ENCODE data around the gene PTCD1.
"Not testable (repeated sequence)": the region's sequence is repeated elsewhere in the genome, so short reads cannot be mapped to it uniquely, and the experiment has no call there.

The PTCD1 gene

GRCh38 chr7:99387239-99387635, 51.4 kb downstream of the PTCD1 start:
- not testable (repeated sequence) for DNase-seq

DNA sequence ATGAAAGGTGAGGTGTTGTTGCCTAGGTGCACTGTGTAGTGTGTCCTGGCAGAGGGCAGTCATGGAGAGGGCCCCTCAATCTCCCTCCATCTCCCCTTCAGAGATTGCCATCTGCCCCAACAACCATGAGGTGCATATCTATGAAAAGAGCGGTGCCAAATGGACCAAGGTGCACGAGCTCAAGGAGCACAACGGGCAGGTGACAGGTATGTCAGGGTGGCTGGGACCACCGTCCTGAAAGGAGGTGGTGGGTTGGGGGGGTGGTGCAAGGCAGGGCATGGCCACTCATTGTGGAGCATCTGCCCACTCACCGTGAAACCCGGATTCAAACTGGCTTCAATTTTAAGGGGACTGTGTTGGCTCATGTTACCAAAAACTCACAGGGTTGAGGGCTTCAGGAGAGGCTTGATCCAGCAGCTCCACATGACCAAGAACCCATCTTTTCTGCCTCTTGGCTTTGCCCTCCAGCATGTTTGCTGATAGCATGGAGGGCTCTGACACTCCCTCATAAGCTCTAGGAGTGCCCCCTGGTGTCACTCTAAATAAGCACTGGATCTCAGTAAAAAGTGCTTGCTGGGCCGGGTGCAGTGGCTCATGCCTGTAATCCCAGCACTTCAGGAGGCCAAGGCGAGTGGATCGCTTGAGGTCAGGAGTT, 51.9 kb downstream of the PTCD1 start:
- DNase-seq: no peak

- DNase-seq: no peak
Measured at GRCh38 chr7:99385564-99385963, 53.0 kb downstream of the PTCD1 start.

DNA sequence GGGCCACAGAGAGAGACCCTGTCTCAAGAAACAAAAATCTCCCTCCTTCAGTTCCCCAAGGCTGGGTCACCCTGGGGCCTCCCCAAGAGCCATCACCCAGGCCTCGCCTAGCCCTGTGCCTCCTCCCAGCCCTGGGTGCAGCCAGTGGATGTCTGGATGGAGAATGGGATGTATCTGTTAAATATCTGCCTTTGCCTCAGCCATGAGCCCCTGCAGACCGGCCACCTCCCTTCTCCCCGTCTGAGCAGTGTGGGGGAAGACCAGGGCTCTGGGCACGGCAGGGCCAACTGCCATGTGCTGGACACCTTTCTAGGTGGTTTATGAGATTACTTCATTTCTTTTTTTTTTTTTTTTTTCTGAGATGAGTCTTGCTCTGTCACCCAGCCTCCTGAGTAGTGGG, 54.1 kb downstream of the PTCD1 start:
- DNase-seq: no peak

DNA sequence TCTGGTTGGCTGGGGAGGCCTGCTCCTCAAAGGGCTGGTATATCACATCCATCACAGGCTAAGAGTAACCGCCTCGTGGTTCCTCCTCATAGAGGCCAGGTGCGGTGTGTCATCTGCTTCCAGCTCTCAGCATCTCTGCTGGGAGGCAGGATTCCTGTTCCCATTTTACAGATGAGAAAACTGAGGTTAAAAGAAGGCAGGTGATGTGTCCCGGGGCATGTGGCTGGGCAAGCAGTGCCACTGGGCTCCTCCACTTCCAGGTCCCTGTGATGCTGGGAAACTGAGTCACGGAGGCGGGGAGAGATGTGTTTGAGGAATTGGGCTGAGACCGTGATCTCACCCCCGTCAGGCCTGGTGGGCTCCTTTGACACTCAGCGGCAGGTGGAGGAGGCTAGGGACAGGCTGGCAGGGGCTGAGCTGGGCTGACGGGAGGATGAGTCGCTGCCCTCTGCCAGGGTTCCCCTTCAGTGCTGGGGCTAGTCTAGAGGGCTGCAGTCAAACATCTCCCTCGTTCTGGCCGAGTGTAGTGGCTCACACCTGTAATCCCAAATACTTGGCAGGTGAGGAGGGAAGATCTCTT, 54.7 kb downstream of the PTCD1 start:
- DNase-seq: no peak

GRCh38 chr7:99383203-99383602, 55.4 kb downstream of the PTCD1 start:
- DNase-seq: no peak

GRCh38 chr7:99381664-99382075, 56.9 kb downstream of the PTCD1 start:
- DNase-seq: no peak

GRCh38 chr7:99380823-99381663, 57.6 kb downstream of the PTCD1 start:
- no peak for DNase-seq

DNA sequence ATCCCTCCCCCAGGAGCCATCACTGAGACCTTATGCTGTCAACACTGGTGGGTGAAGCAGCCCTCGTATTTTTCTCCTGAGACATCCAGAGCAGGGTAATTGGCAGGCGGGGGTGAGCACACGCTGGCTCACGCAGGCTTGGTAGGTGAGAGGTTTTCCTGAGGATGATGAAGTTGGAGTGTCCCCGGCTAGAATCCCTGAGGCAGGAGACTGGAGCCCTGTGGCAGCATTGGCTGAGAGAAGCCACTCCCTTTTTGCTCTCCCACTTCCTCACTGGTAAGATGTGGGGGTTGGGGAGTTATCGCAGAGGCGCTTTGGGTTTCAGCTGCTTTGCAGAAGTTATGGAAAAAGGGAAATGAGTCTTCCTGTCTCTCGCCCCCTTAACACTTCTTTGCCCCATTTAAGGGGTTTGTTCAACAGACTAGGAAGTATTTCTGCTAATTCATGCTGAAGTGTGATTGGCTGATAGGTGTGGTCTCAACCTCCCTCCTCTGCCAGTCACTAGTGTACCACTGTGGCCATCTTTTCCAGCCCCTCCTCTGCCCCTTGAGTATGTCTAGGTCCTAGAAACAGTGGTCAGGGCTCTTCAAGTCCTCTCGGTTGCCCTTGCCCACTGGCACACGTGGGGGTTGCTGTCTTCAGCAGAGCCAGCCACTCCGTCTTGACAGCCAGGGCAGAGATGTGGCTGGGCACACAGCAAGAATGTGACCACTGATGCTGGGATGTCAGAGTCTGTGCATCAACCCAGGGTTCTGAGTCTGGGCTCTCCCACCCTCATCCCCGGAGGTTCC, 58.4 kb downstream of the PTCD1 start:
- no peak for DNase-seq

GRCh38 chr7:99379693-99380031, 58.9 kb downstream of the PTCD1 start:
- DNase-seq: not testable (repeated sequence)

DNA sequence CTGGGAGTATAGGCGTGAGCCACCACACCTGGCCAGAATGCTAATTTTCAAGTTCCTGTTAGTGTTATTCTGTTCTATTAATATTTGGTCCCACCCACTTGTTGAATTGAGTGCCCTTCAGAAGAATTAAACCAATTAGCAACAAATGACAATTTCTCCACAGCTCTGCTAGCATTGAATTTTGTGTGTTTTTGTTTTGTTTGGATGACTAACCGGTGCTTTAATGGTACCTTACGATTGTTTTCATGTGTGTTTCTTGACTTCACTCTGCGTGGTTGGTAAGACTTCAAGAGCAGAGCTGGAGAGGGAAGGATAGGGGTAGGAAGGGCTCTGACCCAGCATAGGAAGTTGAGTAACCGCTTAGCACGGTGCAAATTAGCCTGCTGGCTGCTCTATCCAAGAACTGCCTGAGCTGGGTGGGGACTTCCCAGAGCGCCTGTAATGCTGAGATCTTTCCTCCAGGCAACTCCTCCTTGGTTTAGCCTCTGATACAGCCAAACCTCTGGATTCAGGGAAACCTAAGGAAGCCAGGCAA, 59.5 kb downstream of the PTCD1 start:
- DNase-seq: no peak

DNA sequence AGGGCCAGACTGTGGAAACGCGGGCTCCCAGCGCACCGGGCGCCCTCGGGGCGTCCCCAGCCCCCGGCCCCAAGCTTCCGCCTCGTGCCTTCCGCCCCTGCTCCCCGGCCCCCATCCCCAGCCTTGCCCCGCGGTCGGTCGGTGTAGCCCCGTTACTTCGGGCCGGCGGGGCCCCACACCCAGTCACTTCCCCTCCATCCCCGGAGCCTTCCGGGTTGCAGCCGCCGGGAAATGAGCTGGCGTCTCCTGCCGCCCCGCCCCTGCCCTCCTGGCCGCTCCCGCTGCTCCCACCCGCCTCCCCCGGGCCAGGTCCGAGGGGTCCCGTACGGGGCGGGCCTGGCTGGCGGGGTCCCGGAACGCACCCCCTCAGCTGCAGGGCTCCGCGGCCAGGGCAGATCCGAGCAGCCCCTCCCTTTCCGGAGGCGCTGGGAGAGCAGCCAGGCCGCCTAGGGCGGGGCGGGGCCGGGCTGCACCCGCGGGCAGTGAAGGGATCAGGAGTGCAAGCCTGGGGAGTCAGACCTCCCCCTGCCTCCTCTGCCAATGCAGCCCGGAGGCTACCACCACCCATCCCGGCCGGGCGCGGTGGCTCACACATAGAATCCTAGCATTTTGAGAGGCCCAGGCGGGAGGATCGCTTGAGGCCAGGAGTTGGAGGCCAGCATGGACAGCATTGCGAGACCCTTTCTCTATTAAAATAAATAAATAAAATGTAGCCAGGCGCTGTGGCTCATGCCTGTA, 63.4 kb downstream of the PTCD1 start:
- no peak for DNase-seq

- DNase-seq: no peak
Measured at GRCh38 chr7:99374111-99375064, 64.2 kb downstream of the PTCD1 start, which contains the start of gene ARPC1B. Gene ARPC1B (plus strand): TSS chr7:99374730. CDS start chr7:99385715, 10,985 bp downstream.

DNA sequence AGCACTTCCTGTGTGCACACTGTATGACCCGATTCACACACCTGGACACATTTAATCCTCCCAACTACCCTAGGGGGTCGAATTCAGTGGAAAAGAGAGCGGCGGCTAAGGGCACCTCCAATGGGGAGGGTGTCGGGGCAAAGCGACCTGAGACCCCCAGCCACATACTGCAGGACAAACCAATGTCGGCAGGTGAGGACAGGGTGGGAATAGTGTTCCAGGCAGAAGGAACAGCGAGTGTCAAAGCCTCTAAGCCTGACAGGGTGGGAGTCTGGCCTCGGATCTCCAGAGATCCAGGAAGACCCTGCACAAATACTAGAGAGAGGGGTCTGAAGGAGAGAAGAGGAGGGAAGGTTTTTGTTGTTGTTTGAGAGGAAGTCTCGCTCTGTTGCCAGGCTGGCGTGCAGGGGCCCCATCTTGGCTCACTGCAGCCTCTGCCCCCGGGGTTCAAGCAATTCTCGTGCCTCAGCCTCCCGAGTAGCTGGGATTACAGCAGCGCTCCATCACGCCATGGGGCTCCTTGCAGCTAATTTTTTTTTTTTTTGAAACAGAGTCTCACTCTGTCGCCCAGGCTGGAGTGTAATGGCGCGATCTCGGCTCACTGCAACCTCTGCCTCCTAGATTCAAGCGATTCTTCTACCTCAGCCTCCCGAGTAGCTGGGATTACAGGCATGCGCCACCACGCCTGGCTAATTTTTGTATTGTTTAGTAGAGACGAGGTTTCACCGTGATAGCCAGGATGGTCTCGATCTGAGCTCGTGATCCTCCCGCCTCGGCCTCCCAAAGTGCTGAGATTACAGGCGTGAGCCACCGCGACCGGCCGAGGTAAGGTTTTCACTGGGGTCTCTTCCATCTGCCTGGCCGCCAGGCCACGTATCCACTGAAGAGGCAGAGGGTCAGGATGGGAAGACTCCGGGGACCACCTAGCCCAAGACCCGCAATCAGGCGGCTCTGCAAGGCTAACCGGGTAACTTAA, 65.2 kb downstream of the PTCD1 start:
- DNase-seq: no peak

GRCh38 chr7:99372275-99373090, 66.1 kb downstream of the PTCD1 start:
- no peak for DNase-seq

DNA sequence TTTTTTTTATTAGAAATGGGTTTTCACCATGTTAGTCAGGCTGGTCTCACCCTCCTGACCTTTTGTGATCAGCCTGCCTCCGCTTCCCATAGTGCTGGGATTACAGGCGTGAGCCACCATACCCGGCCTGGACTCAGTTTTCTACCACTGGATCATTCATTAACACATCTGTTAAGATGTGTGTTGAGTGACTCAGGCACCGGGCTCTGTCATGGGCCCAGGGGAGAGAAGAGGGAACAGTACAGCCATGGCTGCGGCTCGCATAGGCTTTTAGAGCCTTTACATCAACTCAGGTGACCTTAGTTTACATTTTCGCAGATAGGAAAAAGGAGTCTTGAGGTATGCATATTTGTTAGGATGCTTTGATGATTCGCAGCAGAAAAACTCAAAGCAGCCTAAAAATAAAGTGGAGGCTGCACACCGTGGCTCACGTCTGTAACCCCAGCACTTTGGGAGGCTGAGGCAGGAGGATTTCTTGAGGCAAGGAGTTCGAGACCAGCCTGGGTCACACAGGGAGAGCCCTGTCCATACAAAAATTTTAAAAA, 67.2 kb downstream of the PTCD1 start:
- no peak for DNase-seq

DNA sequence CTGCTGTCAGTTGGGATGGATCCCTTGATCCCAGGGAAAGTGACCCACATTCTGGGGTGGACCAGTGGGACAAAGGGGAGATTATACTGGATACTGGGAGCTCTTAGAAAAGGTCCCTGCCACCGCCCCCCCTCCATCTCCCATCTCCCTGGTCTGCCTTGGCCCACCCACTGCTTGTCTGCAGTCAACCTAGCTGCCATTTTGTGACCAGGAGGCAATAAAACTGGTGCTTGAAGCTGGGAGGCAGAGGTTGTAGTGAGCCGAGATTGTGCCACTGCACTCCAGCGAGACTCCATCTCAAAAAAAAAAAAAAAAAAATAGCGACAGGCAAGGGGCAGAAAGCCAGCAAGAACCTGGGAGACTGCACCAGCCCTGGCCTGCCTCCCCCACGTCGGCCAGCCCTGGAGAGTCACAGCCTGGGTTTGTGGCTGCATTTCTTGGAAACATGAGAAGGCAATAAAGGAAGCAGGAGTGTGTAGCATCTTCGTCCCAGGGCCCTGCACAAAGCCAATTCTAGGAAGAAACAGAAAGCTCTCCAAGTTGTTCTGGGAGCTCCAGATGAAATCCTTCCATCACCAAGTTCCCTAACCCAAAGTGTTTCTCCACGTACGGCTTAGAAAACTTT, 68.7 kb downstream of the PTCD1 start:
- DNase-seq: no peak

DNA sequence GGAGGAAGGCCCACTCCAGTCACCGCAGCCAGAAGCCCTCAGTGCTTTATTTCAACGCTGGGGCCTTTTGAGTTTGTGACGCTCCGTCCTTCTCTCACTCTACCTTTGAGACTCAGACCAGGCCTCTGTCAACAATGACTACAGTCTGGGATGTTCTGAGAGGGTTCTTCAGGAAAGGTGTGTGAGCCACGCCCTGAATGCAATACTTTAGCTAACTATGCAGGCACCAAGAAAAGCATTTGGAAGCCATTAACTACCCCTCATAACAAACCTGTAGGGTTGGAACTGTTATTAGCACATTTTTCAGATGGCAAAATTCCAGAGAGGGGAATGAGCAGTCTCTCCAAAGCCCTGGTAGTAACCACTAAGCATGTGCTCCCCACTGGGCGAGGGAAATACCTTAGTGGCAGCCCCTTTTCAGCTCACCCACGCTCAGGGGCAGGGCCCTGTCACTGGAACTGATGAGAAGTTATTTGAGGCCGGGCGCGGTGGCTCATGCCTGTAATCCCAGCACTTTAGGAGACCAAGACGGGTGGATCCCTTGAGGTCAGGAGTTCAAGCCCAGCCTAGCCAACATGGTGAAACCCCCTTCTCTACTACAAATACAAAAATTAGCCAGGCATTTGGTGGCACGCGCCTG, 69.7 kb downstream of the PTCD1 start:
- DNase-seq: no peak

All from NCI-H2081 treated with DMSO at 0.1 percent for 48 hours (cell line).